AG04449 (cell line): Measurements from ENCODE around the gene ARSK.

Experiments
- CTCF ChIA-PET: fragments of 350-600 bp; formaldehyde crosslinking; extraction: SDS; loops from one replicate; lab custom pipeline; 2021; ENCODE audit warnings: antibody characterized with exemption; lab: Yijun Ruan, JAX
- POLR2A ChIA-PET: fragments of 400-600, 350-600 bp; formaldehyde crosslinking; extraction: SDS; loops from one replicate; lab custom pipeline; 2020; ENCODE audit warnings: antibody characterized with exemption, inconsistent platforms; lab: Yijun Ruan, JAX
- DNase-seq: peaks from one replicate; pipeline ENCODE4 v3.0.0-alpha.2; 2010; ENCODE audit warnings: low read depth, low spot score
- H3K4me3 ChIP-seq: 2 replicates; pipeline ENCODE4 v1.5.1; 2011; ENCODE audit warnings: low read depth, mild to moderate bottlenecking, control low read depth, low read length
- TF ChIP-seq, protein P1 (sequence below): IDR thresholded peaks from one replicate; pipeline ENCODE4 v1.5.1; 2011; ENCODE audit warnings: mild to moderate bottlenecking, moderate library complexity, low read length, control low read depth, inconsistent platforms; ENCODE audit not compliant: insufficient read depth; ENCODE audit errors: missing control alignments

ARSK gene

DNA sequence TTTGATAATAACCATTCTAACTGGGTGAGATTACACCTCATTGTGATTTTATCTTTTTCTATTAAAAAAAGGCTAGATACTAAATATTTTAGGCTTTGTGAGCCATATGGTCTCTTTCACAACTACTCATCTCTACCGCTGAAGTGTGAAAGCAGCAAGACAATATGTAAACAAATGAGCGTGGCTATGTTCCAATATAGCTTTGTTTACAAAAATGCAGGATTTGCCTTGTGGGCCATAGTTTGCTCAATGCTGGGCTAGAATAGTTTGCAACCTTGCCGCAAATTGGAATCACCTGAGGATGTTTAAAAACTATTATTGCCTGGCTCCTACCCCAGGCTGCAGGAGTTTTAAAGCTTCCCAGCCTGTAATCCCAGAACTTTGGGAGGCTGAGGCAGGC, 54.8 kb downstream of the ARSK start:
- no peak for DNase-seq
- POLR2A ChIA-PET = no interaction called here
- TF ChIP-seq, protein P1, sequence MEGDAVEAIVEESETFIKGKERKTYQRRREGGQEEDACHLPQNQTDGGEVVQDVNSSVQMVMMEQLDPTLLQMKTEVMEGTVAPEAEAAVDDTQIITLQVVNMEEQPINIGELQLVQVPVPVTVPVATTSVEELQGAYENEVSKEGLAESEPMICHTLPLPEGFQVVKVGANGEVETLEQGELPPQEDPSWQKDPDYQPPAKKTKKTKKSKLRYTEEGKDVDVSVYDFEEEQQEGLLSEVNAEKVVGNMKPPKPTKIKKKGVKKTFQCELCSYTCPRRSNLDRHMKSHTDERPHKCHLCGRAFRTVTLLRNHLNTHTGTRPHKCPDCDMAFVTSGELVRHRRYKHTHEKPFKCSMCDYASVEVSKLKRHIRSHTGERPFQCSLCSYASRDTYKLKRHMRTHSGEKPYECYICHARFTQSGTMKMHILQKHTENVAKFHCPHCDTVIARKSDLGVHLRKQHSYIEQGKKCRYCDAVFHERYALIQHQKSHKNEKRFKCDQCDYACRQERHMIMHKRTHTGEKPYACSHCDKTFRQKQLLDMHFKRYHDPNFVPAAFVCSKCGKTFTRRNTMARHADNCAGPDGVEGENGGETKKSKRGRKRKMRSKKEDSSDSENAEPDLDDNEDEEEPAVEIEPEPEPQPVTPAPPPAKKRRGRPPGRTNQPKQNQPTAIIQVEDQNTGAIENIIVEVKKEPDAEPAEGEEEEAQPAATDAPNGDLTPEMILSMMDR = no peak

DNA sequence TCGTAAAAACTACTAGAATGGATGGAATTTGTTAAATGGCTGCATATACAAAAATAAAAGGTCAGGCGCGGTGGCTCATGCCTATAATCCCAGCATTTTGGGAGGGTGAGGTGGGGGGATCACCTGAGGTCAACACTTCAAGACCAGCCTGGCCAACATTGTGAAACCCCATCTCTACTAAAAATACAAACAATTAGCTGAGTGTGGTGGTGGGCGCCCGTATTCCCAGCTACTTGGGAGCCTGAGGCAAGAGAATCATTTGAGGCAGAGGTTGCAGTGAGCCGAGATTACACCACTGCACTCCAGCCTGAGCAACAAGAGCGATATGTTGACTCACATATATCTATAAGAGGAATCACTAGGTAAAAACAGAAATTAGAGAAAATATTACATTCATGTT, 55.6 kb downstream of the ARSK start:
- ChIA-PET POLR2A (no interaction called here), CTCF (interaction anchor here (1.9 kb wide), 1 partner anchor 238 kb away, joined by 5 read pairs; no protein-coding TSS in a partner anchor)
- TF ChIP-seq, protein P1 = no peak
- no peak for DNase-seq
- no peak overlapping the region for H3K4me3 ChIP-seq

More for the DNA sequence above, 54.8 kb downstream of the ARSK start:
- CTCF ChIA-PET = interaction anchor here (1.9 kb wide), 1 partner anchor 239 kb away, joined by 5 read pairs; no protein-coding TSS in a partner anchor
- H3K4me3 ChIP-seq = no peak overlapping the region

DNA sequence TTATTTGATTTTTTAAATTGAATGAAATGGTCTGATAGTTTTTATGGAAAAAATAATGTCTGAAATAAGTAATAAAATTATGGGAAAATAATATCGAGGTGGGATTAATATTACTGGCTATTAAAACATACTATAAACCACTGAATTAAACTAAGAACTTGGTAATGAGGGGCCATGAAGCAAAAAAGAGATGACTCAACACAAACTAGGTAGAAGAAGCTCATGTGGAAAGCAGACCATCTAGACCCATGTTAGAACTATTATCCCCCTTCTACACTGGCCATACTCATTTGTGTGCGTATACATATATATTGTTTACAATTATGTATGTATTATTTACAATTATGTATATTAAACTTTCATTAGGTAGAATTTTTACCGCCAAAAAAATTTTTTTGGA, 56.5 kb downstream of the ARSK start:
- ChIA-PET POLR2A (no interaction called here), CTCF (interaction anchor here (1.9 kb wide), 1 partner anchor 238 kb away, joined by 5 read pairs; no protein-coding TSS in a partner anchor)
- H3K4me3 ChIP-seq = no peak overlapping the region
- TF ChIP-seq, protein P1 = no peak
- no peak for DNase-seq

DNA sequence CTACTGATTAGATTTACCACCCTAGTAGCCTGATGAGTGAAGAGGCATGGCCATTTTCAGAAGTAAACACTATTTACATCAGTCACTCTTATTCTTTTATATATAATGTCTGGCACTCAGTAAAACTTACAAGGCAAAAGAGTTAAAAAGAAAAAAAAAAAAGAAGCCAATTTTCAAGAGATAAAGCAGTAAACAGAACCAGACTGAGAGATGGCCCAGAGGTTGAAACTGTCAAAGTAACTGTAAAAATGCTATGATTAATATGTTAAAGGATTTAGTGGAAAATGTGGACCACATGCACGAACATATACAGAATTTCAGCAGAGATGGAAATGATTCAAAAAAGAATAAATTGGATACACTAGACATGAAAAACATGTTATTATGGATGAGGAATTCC, 58.6 kb downstream of the ARSK start:
- no peak for DNase-seq
- ChIA-PET CTCF (no interaction called here), POLR2A (no interaction called here)
- TF ChIP-seq, protein P1 = no peak
- no peak overlapping the region for H3K4me3 ChIP-seq

DNA sequence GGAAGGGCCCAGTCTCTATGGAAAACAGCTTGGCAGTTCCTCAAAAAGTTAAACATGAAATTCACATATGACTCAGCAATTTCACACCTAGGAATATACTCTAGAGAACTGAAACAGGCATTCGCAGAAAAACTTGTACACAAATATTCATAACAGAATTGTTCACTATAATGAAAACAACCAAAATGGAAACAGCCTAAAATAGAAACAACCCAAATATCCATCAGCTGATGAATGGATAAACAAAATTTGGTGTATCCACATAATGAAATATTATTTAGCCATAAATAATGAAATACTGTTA, 60.2 kb downstream of the ARSK start:
- TF ChIP-seq, protein P1 = no peak
- DNase-seq = no peak
- CTCF ChIA-PET = no interaction called here
- no peak overlapping the region for H3K4me3 ChIP-seq
- POLR2A ChIA-PET = no interaction called here

DNA sequence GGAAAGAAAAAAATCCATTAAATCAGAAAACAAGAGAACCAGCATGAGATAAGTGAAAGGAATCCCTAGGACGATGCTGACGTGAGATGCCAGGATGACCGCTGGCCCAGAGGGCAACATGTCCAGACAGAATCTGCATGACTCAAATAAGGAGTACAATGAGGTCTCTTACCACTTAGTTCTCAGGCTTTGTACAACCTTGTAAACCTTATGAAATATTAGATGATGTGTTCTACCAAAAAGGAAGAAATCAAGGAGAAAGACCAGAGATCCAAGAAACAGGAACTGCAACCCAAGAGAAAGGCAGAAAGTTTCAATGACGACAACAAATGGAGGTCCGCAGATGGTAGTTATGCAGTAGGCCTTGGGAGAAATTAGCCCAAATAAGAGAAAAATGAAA, 62.2 kb downstream of the ARSK start:
- ChIA-PET CTCF (no interaction called here), POLR2A (no interaction called here)
- DNase-seq = no peak
- TF ChIP-seq, protein P1 = no peak
- no peak overlapping the region for H3K4me3 ChIP-seq
